BE2C (cell line): ENCODE data around the gene COL25A1.

ENCODE experiments used
- DNase-seq: peaks from one replicate; pipeline ENCODE4 v3.0.0-alpha.2; 2020
- H3K27me3 ChIP-seq: fragments of 250-450 bp; sonication (Bioruptor Pico); 2 replicates; pipeline ENCODE4 v1.5.1; 2020; ENCODE audit warnings: mild to moderate bottlenecking
- H3K36me3 ChIP-seq: fragments of 250-450 bp; sonication (Bioruptor Pico); 2 replicates; pipeline ENCODE4 v1.5.1; 2020; ENCODE audit warnings: mild to moderate bottlenecking
- H3K4me1 ChIP-seq: fragments of 250-450 bp; sonication (Bioruptor Pico); 2 replicates; pipeline ENCODE4 v1.5.1; 2020
- H3K4me3 ChIP-seq: 2 replicates; pipeline ENCODE4 v1.5.1; 2011; ENCODE audit warnings: low read depth, low read length
- H3K9me3 ChIP-seq: fragments of 250-450 bp; sonication (Bioruptor Pico); 2 replicates; pipeline ENCODE4 v1.5.1; 2020
- TF ChIP-seq, protein P1 (sequence below): IDR thresholded peaks from 2 replicates; pipeline ENCODE4 v1.5.1; 2012; ENCODE audit warnings: mild to moderate bottlenecking, low read depth, low read length

COL25A1 gene

DNA sequence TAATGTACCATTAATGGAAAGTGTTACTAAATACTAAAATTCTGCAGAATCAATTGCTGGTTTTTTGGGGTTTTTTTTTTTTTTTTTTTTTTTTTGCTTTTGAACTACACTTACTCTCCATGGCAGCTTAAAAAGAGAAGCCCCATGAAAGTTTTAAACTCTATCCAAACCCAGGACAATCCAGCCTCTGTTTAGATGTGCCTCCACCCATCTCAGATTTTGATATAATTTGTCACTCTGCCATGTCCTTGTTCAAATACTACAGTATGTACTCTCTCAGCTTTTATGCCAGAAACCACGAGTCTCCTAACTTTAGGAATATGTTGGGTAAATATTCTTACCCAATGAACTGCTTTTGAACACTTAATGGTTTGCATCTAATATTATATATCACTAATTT is 84.2 kb downstream of the COL25A1 start:
- Histone ChIP-seq H3K27me3 (no peaks in the 10 kb centered on the region), H3K9me3 (no peaks in the 10 kb centered on the region), H3K4me1 (no peaks in the 10 kb centered on the region), H3K36me3 (no peaks in the 10 kb centered on the region), H3K4me3 (no peak overlapping the region)
- no peak for DNase-seq
- TF ChIP-seq, protein P1, sequence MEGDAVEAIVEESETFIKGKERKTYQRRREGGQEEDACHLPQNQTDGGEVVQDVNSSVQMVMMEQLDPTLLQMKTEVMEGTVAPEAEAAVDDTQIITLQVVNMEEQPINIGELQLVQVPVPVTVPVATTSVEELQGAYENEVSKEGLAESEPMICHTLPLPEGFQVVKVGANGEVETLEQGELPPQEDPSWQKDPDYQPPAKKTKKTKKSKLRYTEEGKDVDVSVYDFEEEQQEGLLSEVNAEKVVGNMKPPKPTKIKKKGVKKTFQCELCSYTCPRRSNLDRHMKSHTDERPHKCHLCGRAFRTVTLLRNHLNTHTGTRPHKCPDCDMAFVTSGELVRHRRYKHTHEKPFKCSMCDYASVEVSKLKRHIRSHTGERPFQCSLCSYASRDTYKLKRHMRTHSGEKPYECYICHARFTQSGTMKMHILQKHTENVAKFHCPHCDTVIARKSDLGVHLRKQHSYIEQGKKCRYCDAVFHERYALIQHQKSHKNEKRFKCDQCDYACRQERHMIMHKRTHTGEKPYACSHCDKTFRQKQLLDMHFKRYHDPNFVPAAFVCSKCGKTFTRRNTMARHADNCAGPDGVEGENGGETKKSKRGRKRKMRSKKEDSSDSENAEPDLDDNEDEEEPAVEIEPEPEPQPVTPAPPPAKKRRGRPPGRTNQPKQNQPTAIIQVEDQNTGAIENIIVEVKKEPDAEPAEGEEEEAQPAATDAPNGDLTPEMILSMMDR: no peak

DNA sequence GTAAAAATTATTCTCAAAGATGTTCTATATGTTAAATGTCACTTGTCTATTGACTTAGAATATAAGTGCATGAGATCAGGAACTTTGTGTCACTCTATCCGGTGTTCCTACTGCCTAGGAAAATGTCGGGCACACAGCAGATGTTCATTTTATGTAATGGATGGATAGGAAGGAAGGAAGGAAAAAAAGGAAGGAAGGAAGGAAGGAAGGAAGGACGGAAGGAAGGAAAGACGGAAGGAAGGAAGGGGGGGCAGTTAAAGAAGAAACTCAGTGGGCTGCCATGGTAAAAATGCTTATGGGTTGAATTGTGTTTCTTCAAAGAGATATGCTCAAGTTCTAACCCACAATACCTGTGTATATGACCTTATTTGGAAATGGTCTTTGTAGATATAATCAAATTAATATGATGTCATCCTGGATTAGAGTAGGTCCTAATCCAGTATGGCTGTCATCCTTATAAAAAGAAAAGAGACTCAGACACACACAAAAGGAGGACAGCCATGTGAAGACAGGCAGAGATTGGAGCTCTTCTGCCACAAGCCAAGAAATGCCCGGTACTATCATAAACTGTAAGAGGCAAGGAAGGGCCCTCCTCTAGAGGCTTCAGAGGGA is 86.3 kb downstream of the COL25A1 start:
- Histone ChIP-seq H3K27me3 (no peaks in the 10 kb centered on the region), H3K4me3 (no peak overlapping the region), H3K4me1 (no peaks in the 10 kb centered on the region), H3K36me3 (no peaks in the 10 kb centered on the region), H3K9me3 (no peaks in the 10 kb centered on the region)
- TF ChIP-seq, protein P1: no peak
- no peak for DNase-seq

DNA sequence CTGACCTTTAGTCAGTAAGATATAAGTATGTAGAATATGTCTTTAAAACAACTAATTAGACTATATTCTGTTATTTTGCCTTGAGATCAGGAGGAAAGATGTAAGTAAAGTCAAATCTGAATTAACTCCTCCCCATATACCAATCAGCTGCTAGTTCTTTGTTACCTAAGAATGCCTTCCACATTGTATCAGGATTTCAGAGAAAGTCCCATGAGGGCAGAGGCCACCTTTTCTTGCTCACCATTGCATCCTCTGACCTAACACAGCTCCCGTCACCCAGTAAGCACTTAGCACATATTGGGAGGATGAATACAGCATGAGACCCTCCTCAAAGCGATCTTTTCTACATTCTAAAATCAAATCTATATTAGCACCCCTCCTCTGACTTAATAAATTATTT is 87.0 kb downstream of the COL25A1 start:
- Histone ChIP-seq H3K4me3 (no peak overlapping the region), H3K4me1 (no peaks in the 10 kb centered on the region), H3K9me3 (no peaks in the 10 kb centered on the region), H3K27me3 (no peaks in the 10 kb centered on the region), H3K36me3 (no peaks in the 10 kb centered on the region)
- no peak for DNase-seq
- TF ChIP-seq, protein P1: no peak

DNA sequence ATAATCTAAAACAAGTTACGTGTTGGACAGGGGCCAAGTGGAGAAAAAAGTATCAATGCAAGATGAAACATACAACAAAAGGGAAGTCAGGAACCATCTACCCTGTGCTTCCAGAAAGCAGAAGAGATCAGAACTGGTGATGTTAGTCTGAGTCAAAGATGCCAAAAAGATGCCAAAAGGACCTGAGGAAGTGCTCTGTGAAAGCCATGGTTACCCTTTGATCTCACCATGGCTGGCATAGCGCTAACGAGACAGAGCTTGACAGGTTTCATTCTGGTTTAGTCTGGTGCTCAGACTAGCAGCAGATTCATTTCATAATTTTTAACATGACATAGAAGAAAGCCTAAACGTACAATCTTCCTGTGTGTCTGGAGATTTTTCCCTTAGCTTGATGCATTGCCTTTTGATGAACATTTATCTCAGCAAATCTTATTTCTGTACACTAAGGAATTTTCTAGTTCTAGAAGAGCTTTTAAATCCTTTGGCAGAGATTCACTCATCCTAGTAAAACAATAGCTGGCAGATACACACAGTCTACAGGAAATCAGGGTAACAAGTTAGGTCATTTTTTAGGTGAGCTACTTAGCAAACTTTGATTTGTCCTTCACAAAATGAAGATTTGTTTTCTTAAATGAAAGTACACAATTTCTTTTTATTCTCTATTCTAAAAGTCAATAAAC is 87.7 kb downstream of the COL25A1 start:
- Histone ChIP-seq H3K4me3 (no peak overlapping the region), H3K9me3 (no peaks in the 10 kb centered on the region), H3K36me3 (no peaks in the 10 kb centered on the region), H3K27me3 (no peaks in the 10 kb centered on the region), H3K4me1 (no peaks in the 10 kb centered on the region)
- no peak for DNase-seq
- TF ChIP-seq, protein P1: no peak

DNA sequence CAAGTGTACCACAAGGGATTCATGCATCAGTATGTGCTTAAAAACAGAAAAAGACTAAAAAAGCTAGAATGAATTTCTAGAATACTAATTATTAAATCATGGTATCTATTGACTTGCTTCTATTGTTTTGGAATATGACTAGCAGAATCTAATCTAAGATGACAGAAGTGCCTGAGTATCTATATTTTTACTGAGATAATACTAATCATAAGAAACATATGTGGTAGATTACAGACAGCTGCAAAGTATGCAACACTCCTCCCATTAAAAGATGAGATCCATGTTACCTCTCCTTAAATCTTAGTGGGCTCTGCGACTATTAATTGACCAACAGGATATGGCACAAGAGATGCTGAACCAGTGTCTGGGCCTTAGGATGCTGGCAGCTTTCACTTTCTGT is 89.4 kb downstream of the COL25A1 start:
- TF ChIP-seq, protein P1: no peak
- DNase-seq: no peak
- H3K36me3 ChIP-seq: no peaks in the 10 kb centered on the region
- H3K4me1 ChIP-seq: no peaks in the 10 kb centered on the region
- no peak overlapping the region for H3K4me3 ChIP-seq
- no peaks in the 10 kb centered on the region for H3K27me3 ChIP-seq
- no peaks in the 10 kb centered on the region for H3K9me3 ChIP-seq

DNA sequence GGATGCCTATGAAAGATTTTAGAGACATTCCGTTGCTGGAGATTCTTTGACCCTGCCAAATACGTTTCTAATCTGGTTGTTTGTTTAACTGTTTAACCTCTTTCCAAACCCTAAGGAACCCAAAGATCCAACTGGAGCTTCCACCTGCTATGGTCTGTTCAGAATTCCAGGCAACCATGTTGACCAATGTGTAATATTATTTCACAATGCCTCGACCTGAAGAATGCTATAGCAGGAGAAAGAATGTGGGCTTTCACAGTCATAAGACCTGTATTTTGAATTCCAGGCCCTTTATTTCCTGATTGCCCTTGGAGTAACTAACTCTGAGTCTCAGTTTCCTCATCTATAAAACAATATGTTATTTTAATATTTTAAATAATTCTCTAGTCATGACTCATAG is 90.8 kb downstream of the COL25A1 start:
- no peaks in the 10 kb centered on the region for H3K36me3 ChIP-seq
- TF ChIP-seq, protein P1: no peak
- no peaks in the 10 kb centered on the region for H3K4me1 ChIP-seq
- DNase-seq: no peak
- no peaks in the 10 kb centered on the region for H3K9me3 ChIP-seq
- no peak overlapping the region for H3K4me3 ChIP-seq
- no peaks in the 10 kb centered on the region for H3K27me3 ChIP-seq
